Breast epithelium (tissue), 3 donors: Measurements from ENCODE around the gene CCNL2.

Experiments used
- POLR2A ChIP-seq: fragments of 450-650 bp; IDR thresholded peaks from one replicate; pipeline ENCODE4 v1.6.1; 2016; ENCODE audit warnings: antibody characterized with exemption, mild to moderate bottlenecking, moderate library complexity
- POLR2AphosphoS5 ChIP-seq, 3 donors: sonication (generic); formaldehyde crosslinking; IDR thresholded peaks; one replicate each; pipeline ENCODE4 v1.6.1; 2017; ENCODE audit warnings: antibody characterized with exemption in 3 of 3
- TF ChIP-seq, protein P1 (sequence below), 3 donors: fragments of 450-650 bp; IDR thresholded peaks; one replicate each; pipeline ENCODE4 v1.5.1; 2016 to 2017; ENCODE audit warnings: antibody characterized with exemption in 3 of 3, mild to moderate bottlenecking in 3 of 3, moderate library complexity in 3 of 3

DNA sequence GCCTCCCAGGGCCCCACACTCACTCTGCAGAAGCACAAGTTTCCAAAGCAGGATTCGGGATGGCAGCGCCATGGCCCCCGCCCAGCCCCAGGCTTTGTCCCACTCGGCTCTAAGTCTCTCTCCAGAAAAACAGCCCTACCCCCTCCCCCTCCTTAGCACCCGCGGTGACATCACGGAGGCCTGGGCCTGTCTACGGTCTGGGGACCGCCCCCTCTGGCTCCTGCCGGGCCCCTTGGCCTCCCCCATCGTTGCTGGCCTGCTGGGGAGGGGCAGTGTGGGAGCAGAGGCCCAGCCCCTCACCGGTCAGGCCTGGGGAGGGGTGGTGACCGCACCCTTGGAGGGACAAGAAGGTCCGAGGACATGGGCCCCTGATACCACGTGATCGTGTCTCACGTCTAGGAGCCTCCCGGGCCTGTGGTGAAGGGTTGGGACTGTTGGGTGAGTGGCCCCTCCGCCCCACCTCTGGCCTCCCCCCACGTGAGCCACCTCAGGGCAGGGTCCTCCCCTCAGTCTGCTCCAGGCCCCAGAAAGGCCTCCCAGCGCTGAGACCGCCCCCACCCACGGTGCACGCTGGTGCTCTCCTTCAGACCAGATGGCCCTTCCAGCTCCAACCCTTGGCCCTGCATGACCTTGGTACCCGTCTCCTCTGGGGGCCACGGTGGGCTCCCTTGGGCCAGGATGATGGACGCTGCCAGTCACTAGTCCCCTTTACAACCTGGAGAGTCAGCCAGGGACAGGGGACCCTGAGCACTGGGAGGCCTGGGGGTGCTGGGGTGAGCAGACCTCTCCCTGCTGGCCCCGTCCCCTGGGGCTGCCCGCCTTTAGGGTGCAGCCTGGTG, 40.5 kb downstream of the CCNL2 start, which contains the start of gene MXRA8:
- TF ChIP-seq, protein P1, sequence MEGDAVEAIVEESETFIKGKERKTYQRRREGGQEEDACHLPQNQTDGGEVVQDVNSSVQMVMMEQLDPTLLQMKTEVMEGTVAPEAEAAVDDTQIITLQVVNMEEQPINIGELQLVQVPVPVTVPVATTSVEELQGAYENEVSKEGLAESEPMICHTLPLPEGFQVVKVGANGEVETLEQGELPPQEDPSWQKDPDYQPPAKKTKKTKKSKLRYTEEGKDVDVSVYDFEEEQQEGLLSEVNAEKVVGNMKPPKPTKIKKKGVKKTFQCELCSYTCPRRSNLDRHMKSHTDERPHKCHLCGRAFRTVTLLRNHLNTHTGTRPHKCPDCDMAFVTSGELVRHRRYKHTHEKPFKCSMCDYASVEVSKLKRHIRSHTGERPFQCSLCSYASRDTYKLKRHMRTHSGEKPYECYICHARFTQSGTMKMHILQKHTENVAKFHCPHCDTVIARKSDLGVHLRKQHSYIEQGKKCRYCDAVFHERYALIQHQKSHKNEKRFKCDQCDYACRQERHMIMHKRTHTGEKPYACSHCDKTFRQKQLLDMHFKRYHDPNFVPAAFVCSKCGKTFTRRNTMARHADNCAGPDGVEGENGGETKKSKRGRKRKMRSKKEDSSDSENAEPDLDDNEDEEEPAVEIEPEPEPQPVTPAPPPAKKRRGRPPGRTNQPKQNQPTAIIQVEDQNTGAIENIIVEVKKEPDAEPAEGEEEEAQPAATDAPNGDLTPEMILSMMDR (IDR thresholded peaks at IDR 0.05), result no peak
- peak in 1 of 3 donors; percentile 9 for TF ChIP-seq POLR2AphosphoS5 (IDR thresholded peaks at IDR 0.05)
- TF ChIP-seq POLR2A, result no peak
